ENCODE data around the gene NXNL1. TPM values are rescaled to one million over a fixed set of nuclear protein-coding genes. Genes with fewer than 3 reads are reported as not detected.
"Not testable (repeated sequence)": the region's sequence is repeated elsewhere in the genome, so short reads cannot be mapped to it uniquely, and the experiment has no call there.

NXNL1 gene
- polyA plus RNA-seq, 12 donors = 0.19 to 0.24 (median 0.20) TPM; not detected in 9

- DNase-seq = no peak
Measured at GRCh38 chr19:17487284-17488121, 26.8 kb upstream of the NXNL1 start.

GRCh38 chr19:17486545-17487240 lies 26.0 kb upstream of the NXNL1 start:
- no peak for DNase-seq

- no peak for DNase-seq
Measured at GRCh38 chr19:17484520-17485185, 23.9 kb upstream of the NXNL1 start.

DNA sequence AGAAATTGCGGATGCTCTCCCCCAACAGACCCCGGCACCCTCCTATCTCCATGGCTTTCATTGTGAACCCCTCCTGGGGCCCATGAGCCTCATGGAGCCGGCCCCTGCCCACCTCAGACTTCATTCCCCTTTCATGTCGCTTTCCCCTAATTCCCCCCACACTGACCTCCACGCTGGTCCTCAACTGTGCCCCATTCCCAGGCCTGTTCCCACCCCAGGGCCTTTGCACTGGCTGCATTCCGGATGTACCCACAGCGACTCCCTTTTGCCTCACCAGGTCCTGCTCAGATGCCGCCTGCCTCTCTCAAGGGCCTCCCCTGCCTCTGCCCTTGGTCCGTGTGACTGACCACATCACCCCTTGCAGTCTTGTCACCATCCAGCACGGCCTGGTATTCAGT lies 22.9 kb upstream of the NXNL1 start:
- DNase-seq = no peak

DNA sequence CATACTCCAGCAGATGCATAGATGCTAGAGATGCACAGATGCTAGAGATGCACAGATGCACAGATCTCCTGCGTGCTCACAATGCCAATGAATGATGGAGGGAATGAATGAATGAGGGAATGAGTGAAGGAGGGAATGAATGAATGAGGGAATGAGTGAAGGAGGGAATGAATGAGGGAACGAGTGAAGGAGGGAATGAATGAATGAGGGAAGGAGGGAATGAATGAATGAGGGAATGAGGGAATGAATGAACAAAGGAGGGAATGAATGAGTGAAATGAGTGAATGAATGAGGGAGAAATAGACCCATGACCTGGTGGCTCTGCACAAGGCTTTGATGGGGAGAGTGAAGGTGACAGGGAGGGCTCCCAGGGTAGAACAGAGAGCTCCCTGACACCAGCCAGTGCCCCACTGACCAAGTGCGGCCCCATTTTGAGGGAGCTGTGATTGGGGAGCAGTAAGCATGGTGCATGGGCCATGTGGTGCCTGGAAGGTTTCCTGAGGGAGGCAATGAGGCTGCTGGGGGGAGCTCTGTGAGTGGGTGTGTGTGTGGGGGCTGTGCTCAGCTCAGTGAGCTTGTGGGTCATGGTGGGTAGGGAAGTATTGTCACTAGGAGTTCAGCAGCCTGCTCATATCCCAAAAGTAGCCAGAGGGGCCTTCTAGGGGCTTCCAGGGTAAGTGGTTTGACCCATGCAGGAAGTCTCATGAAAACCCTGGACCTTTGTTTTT lies 22.3 kb upstream of the NXNL1 start:
- DNase-seq = no peak

DNA sequence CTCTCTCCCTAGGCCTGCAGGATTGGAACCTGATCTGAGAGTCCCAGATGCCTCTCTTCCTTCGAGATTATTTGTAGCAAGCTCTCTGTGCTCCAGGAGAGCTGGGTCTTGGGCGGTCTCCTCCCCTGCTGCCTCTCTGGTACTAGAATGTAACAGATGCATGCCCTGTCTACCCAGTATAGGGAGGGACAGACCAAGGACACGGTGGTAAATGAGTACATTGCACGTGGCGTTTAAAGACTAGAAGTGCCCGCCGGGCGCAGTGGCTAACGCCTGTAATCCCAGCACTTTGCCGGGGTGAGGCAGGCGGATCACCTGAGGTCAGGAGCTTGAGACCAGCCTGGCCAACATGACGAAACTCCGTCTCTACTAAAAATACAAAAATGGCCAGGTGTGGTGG lies 21.3 kb upstream of the NXNL1 start:
- no peak for DNase-seq

GRCh38 chr19:17479325-17479791 lies 18.6 kb upstream of the NXNL1 start:
- no peak for DNase-seq

DNA sequence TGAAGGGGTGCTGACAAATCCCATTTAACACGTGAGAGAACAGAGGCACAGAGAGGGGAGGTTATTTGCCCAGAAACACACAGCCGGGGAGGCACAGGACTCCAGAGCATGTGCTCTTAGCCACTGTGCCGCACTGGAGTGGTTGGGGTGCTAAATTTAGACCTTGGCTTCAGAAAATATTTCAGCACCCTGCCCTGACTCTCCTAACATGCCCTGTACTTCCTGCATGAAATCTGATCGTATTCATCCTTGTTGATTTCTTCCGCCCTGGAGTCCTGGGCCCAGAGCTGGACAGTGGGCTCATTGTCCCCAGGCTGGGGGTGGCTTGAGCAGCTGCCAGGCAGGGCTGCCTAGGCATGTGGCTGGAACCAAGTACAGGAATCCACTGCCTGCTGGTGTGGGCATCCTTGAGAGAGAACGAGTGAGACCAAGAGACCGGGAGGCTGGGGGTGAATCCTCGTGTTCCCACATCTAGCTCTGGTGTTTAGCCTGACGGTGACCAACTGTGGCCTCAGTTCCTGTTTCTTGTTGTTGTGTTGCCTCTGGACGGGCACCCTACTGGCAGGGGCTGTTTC lies 14.9 kb upstream of the NXNL1 start:
- no peak for DNase-seq

GRCh38 chr19:17475011-17475540 lies 14.3 kb upstream of the NXNL1 start:
- not testable (repeated sequence) for DNase-seq

GRCh38 chr19:17473041-17473440 lies 12.3 kb upstream of the NXNL1 start:
- no peak for DNase-seq

- no peak for DNase-seq
Measured at GRCh38 chr19:17471410-17472125, 10.8 kb upstream of the NXNL1 start.

GRCh38 chr19:17470068-17470841 lies 9.5 kb upstream of the NXNL1 start, which contains the start of gene SLC27A1:
SLC27A1 (plus strand) TSS chr19:17470524; CDS start chr19:17470541, 17 bp downstream.
- DNase-seq = peak; percentile 99

DNA sequence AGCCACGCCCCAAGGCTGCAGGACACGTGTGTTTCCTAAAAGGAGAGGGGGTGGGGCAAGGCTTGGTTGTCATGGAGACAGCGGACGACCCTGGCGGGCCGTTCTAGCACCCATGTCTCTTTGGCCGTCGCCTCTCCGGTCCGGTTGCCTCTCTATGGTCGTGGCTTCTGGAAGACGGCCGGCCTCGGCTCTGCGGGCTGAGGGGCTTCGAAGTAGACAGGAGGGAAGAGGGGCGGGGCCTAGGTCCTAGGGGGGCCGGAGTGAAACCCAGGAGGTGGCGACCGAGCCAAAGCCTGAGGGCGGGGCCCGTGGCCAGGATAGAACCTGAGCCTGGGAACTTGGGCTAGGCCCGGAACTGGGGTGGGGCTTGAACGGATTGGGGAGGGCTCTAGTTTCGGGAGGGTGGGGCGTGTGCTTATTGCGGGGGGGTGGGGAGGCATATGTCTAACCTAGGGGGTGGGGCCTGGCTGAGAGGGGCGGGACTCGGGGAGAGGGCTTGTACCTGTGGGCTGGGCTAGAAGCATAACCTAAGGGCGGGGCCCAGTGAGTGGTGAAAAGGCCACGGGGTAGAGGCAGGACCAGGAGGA lies 8.8 kb upstream of the NXNL1 start:
- DNase-seq = no peak

DNA sequence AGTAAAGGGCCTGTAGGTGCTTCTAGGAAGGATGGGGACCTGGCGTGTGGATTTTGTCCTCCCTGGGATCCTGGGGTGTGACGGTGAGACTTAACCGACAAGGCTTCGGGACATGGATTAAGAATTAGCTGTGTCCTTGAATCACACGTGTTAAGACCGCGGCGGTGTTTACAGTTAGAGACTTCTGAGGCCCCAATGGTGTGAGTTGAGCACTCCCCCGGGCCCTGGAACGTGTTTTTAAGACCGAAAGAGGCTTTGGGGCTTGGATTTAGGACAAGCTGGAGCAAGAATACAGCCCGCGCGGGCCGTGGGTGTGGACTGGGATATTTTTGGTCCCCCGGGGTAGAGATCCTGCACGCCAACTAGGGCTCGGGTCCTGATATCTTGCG lies 8.4 kb upstream of the NXNL1 start:
- no peak for DNase-seq

GRCh38 chr19:17468302-17469091 lies 7.8 kb upstream of the NXNL1 start:
- no peak for DNase-seq

GRCh38 chr19:17467471-17468301 lies 7.0 kb upstream of the NXNL1 start:
- DNase-seq = no peak

DNA sequence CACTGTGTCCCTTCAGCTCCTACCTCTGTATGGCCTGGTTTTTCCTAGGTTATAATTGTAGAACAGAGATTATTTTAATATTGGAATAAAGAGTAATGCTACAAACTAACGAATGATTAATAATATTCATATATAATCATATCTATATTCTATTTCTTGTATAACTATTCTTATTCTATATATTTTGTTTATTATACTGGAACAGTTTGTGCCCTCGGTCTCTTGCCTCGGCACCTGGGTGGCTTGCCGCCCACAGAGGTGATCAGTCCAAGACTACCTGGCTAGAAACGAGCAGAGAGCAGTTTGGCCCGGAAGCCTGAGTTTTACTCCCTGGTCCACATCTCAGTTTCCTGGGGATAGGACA lies 5.7 kb upstream of the NXNL1 start:
- no peak for DNase-seq

DNA sequence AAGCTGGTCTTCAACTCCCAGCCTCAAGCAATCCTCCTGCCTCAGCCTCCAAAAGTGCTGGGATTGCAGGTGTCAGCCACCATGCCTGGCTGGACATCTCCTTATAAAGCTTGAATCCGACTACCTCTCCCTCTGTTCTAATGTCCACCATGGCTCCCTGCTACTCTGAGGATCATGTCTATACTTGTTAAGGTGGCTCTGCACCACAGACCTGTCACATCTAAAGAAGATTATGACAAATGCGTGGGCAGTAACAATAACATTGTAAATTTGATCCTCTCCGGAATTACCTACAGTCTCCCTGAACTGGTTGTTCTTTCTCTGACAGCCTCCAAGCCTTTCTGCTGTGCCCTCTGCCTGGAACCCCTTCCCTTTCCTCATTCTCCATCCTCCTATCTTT lies 1.8 kb downstream of the NXNL1 start:
- no peak for DNase-seq

Data from muscle of arm (tissue), 12 donors.